Cardiac muscle cell (in vitro differentiated cells and primary cell): ENCODE measurements around the gene PDLIM4. TPM values are rescaled to one million over a fixed set of nuclear protein-coding genes. Genes with fewer than 3 reads are reported as not detected.

Source experiments
- DNase-seq, 2 donors: peaks; one replicate each; pipeline versions ENCODE4 v3.0.0 to v3.0.0-alpha.2; 2010 to 2017; ENCODE audit warnings: low read depth in 1 of 2, low spot score in 1 of 2
- H3K27ac ChIP-seq: fragments of 200-600 bp; sonication (generic); 2 replicates; pipeline ENCODE4 v1.5.1; 2016
- H3K27me3 ChIP-seq: fragments of 200-600 bp; sonication (generic); 2 replicates; pipeline ENCODE4 v1.6.0; 2016; ENCODE audit warnings: control low read depth
- H3K36me3 ChIP-seq: fragments of 200-600 bp; sonication (generic); 2 replicates; pipeline ENCODE4 v1.5.1; 2016; ENCODE audit warnings: control low read depth
- H3K4me1 ChIP-seq: fragments of 200-600 bp; sonication (generic); 2 replicates; pipeline ENCODE4 v1.8.1; 2017; ENCODE audit warnings: low read depth, mild to moderate bottlenecking, mixed run types
- H3K4me3 ChIP-seq: fragments of 200-600 bp; sonication (generic); 2 replicates; pipeline ENCODE4 v1.5.1; 2016; ENCODE audit warnings: mild to moderate bottlenecking
- H3K9me3 ChIP-seq: fragments of 200-600 bp; sonication (generic); 2 replicates; pipeline ENCODE4 v1.5.1; 2017; ENCODE audit warnings: low read depth, mild to moderate bottlenecking, control low read depth
- polyA plus RNA-seq: library from polyadenylated mRNA; unstranded; fragments of >200 nt; fragmentation: Nextera tagmentation; extraction: Ambion mirVana; gene quantifications from 2 replicates; pipeline ENCODE4 v1.2.1, GENCODE V29; 2016
- total RNA-seq: library from RNA; depleted of rRNA; stranded (reverse); fragments of >200 nt; gene quantifications from 2 replicates; pipeline ENCODE4 v1.2.3, GENCODE V29; 2016
- TF ChIP-seq, protein P1 (sequence below): IDR thresholded peaks from 2 replicates; pipeline ENCODE4 v1.5.1; 2012; ENCODE audit warnings: low read depth, mild to moderate bottlenecking, low read length

PDLIM4 gene
- total and polyA plus RNA-seq, 2 experiments from 2014 or later = 23.1 to 32.7 TPM

DNA sequence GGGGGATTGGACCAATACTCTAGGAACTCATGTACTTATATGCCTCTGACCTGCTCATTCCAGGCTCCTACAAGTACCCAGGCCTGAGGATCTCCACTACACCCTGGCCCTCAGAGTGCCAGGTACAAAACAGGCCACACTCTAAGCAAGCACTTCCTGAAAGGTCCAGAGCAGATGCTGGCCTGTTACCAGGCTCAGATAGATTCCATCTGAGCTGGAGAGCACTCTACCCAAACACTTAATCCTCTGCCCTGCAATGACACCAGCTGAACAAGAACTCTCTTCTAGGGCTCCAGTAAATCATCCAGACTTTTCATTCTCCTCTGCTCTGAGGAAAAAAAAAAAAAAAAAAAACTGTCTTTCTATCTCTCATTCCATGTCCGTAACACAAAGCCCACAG, 32.8 kb upstream of the PDLIM4 start:
- TF ChIP-seq, protein P1, sequence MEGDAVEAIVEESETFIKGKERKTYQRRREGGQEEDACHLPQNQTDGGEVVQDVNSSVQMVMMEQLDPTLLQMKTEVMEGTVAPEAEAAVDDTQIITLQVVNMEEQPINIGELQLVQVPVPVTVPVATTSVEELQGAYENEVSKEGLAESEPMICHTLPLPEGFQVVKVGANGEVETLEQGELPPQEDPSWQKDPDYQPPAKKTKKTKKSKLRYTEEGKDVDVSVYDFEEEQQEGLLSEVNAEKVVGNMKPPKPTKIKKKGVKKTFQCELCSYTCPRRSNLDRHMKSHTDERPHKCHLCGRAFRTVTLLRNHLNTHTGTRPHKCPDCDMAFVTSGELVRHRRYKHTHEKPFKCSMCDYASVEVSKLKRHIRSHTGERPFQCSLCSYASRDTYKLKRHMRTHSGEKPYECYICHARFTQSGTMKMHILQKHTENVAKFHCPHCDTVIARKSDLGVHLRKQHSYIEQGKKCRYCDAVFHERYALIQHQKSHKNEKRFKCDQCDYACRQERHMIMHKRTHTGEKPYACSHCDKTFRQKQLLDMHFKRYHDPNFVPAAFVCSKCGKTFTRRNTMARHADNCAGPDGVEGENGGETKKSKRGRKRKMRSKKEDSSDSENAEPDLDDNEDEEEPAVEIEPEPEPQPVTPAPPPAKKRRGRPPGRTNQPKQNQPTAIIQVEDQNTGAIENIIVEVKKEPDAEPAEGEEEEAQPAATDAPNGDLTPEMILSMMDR = no peak
- H3K4me3 ChIP-seq = no peak overlapping the region
- no peaks in the 10 kb centered on the region for H3K9me3 ChIP-seq
- no peaks in the 10 kb centered on the region for H3K27me3 ChIP-seq
- peaks cover 9% of the 10 kb centered on the region for H3K4me1 ChIP-seq
- no peak overlapping the region for H3K27ac ChIP-seq
- H3K36me3 ChIP-seq = no peaks in the 10 kb centered on the region
- no peak for DNase-seq

DNA sequence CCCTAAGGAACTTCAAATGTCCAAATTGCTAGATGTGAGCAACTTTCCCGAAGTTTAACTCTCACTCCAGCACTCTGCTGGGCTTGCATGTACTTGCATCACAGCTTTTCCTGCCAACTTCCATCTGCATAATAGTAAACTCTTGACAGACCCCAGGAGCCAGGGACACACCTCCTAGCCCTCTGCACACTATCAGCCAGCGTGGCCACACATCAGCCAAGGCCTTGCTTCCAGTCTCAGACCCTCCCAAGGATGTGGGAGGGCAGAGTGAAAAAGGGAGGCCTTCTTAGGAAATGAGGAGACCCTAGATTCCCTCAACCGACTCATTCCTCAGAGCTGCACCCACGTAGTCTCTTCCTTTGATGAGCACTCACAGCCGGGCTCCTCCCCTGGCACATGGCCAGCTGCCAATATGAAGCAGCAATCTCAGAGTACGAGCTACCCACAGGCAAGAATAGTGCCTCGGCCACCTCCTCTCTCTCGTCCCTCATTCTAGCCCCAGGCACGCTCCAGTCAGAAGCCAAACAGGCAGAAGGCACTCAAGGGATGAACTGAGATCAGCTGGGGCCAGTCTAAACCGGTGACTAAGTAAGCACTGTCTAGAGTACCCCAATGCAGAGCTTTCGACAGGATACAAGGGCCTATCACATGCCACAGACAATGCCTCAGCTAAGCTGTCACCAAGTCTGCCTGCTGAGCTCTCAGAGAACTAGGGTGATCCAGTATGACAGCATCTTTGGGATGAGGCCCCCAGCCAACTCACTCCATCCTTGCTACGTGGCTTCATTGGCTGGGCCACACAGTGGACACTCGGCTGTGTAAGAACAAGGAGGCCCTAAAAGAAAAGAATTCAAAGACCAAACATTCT, 32.1 kb upstream of the PDLIM4 start:
- DNase-seq = peak; percentile 39 to 96
- Histone ChIP-seq H3K4me3 (no peak overlapping the region), H3K9me3 (no peaks in the 10 kb centered on the region), H3K27ac (no peak overlapping the region), H3K36me3 (no peaks in the 10 kb centered on the region), H3K27me3 (no peaks in the 10 kb centered on the region), H3K4me1 (peaks cover 9% of the 10 kb centered on the region)
- TF ChIP-seq, protein P1 = no peak

DNA sequence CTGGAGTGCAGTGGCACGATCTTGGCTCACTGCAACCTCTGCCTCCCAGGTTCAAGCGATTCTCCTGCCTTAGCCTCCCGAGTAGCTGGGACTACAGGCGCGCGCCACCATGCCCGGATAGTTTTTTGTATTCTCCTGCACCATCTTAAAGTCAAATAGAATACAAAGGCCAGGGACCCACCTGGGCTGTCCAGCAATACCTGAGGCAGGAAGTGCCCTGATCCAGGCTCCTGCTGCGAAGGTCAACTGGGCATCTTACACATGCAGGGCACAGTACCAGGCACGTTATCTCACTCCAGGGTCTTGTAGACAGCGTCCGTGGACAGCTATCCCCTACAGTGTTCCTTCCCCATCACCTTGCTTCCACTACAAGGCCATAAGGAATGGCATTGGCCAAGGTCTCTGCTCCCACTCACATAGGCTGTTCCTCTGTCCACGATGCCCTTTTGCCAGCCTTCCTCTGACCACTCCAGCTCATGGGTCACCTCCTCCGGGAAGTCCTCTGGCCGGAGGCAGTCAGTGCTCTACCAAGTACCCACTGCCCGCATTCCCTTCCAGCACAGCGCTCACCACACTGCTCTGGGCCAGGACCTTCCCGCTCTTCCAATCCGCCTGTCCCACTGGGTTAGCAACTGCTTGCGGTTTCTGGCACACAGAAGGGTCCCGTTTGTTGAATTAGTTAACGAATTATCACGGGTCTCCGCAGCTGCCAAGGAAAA, 30.8 kb upstream of the PDLIM4 start:
- DNase-seq = peak in 1 of 2 donors; percentile 44
- Histone ChIP-seq H3K36me3 (no peaks in the 10 kb centered on the region), H3K9me3 (no peaks in the 10 kb centered on the region), H3K4me1 (peaks cover 9% of the 10 kb centered on the region), H3K27me3 (no peaks in the 10 kb centered on the region), H3K4me3 (peak overlapping the region; percentile 65), H3K27ac (no peak overlapping the region)
- TF ChIP-seq, protein P1 = no peak

DNA sequence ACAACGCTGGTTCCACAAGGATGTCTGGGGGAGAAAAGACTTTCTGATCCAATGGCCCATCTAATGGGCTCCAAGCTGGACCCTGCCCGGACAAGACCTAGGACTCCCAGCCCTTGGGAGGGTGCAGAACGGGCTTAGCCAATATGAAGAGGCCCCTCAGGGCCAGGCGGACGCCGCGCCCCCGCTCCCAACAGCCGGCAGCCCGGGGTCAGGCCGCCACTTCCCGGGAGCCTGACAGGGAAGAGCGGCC, 30.3 kb upstream of the PDLIM4 start:
- H3K4me1 ChIP-seq = peaks cover 9% of the 10 kb centered on the region
- no peaks in the 10 kb centered on the region for H3K27me3 ChIP-seq
- H3K36me3 ChIP-seq = no peaks in the 10 kb centered on the region
- TF ChIP-seq, protein P1 = peak; percentile 14
- H3K9me3 ChIP-seq = no peaks in the 10 kb centered on the region
- DNase-seq = no peak
- peak overlapping the region; percentile 65 for H3K4me3 ChIP-seq
- H3K27ac ChIP-seq = peak overlapping the region; percentile 44

DNA sequence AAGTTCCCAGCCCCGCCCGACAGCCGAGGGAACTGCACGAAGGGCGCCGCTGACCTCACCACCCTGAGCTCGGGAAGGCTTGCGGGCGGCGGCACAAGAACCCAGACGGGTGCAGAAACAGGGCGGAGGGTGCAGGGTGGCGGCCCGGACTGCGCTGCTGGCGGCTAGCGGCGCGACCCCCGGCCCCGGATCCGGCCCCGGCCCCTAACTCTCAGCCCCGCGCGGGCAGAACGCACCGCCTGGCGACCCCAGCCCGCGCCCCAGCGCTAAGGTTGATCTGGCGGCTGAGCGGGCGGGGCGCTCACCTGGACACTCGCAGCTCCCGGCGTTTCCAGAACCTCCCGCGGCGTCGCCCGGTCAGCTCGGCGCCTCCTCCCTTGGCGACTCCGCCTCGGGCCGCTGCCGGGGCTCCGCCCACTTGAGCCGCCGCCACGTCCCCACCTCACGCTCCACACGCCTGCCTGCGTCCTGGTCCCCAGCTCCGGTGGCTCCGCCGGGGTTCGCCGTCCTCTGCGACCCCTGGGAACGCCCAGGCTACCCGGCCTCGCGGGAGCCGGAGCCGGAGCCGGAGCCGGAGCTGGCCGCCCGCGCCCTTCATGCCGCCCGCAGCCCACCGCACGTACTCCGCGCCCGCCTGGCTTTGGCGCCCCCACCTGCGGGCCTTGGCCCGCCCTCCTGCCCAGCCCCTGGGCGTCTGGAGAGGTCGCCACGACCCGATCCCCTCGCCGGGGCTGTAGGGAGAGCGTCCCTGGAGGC, 29.8 kb upstream of the PDLIM4 start, which contains the start of gene P4HA2:
Gene P4HA2, minus strand, starts transcription at position 369 of the 756 bp plus-strand sequence. CDS start 9,227 bp downstream, outside the sequence.
- DNase-seq = peak; percentile 77 to 88
- TF ChIP-seq, protein P1 = no peak
- peaks cover 9% of the 10 kb centered on the region for H3K4me1 ChIP-seq
- H3K36me3 ChIP-seq = no peaks in the 10 kb centered on the region
- H3K27me3 ChIP-seq = no peaks in the 10 kb centered on the region
- H3K27ac ChIP-seq = peak within 1 kb of the TSS; percentile 44
- no peaks in the 10 kb centered on the region for H3K9me3 ChIP-seq
- peak within 1 kb of the TSS; percentile 65 for H3K4me3 ChIP-seq
